Peyer's patch (tissue), 4 donors: Measurements from ENCODE around the gene SKAP1.

Experiments used
- POLR2A ChIP-seq, 2 donors: fragments of 450-650 bp; IDR thresholded peaks; one replicate each; pipeline ENCODE4 v1.5.1; 2017; ENCODE audit warnings: antibody characterized with exemption in 2 of 2, mild to moderate bottlenecking in 2 of 2, moderate library complexity in 2 of 2
- TF ChIP-seq, protein P1 (sequence below), 6 experiments: fragments of 450-650 bp in 4 of 6; fragments of 200-600 bp in 2 of 6; sonication (generic) in 1 of 6; IDR thresholded peaks; one replicate each; pipeline ENCODE4 v1.5.1; 2017 to 2019; ENCODE audit warnings: antibody characterized with exemption in 6 of 6, mild to moderate bottlenecking in 3 of 6, moderate library complexity in 1 of 6

DNA sequence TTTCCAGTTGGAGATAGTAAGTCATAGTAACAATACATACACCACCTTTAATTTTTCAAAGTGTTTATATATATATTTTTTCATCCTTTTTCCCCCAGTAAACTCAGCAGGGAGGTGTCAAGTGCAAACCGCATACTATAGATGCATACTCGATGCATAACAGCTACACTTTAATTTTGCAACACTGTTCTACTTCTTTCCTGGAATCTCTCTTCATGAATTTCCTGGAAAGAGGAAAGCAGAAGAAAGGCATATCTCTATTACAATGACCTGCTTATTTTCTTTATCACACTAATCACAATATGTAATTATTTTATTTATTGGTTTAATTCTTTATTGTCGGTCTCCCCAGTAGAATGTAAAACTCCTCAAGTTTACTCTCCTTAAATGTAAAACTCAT lies 182.4 kb downstream of the SKAP1 start:
- TF ChIP-seq POLR2A (IDR thresholded peaks at IDR 0.05), result no peak
- TF ChIP-seq, protein P1, sequence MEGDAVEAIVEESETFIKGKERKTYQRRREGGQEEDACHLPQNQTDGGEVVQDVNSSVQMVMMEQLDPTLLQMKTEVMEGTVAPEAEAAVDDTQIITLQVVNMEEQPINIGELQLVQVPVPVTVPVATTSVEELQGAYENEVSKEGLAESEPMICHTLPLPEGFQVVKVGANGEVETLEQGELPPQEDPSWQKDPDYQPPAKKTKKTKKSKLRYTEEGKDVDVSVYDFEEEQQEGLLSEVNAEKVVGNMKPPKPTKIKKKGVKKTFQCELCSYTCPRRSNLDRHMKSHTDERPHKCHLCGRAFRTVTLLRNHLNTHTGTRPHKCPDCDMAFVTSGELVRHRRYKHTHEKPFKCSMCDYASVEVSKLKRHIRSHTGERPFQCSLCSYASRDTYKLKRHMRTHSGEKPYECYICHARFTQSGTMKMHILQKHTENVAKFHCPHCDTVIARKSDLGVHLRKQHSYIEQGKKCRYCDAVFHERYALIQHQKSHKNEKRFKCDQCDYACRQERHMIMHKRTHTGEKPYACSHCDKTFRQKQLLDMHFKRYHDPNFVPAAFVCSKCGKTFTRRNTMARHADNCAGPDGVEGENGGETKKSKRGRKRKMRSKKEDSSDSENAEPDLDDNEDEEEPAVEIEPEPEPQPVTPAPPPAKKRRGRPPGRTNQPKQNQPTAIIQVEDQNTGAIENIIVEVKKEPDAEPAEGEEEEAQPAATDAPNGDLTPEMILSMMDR (IDR thresholded peaks at IDR 0.05), result no peak
